Endothelial cell of umbilical vein (primary cell): ENCODE data around the gene LYRM4. TPM values are rescaled to one million over a fixed set of nuclear protein-coding genes. Genes with fewer than 3 reads are reported as not detected.

Source experiments
- BruUV-seq: library from RNA; stranded (reverse); fragments of 400-500 nt; replicated peaks from 2 replicates; lab custom pipeline; 2021; lab: Mats Ljungman, UMichigan
- CTCF ChIA-PET: fragments of 300-600, 350-600 bp; sonication (Branson Sonifier 250); formaldehyde crosslinking; loops from one replicate; lab custom pipeline; 2021; ENCODE audit warnings: antibody characterized with exemption, inconsistent platforms; lab: Charles Lee
- POLR2A ChIA-PET: fragments of 300-600, 350-600 bp; sonication (Branson Sonifier 250); formaldehyde crosslinking; loops from one replicate; lab custom pipeline; 2021; ENCODE audit warnings: antibody characterized with exemption, inconsistent platforms; lab: Charles Lee
- DNase-seq: peaks from one replicate; pipeline ENCODE4 v3.0.0-alpha.2; 2011; ENCODE audit warnings: low read depth, low spot score
- FAIRE-seq: peaks from 2 replicates; lab custom pipeline; 2011; peaks lifted over from hg19 to GRCh38; lab: Jason Lieb, UNC
- H2AFZ ChIP-seq: 2 replicates; pipeline ENCODE4 v1.6.0; 2012; ENCODE audit warnings: low read depth, low read length, control low read depth, inconsistent platforms
- H3K27ac ChIP-seq: 2 replicates; pipeline ENCODE4 v1.5.1; 2011; ENCODE audit warnings: low read depth, mild to moderate bottlenecking, control low read depth, low read length, moderate library complexity; ENCODE audit not compliant: insufficient read depth
- H3K27me3 ChIP-seq, 2 experiments: 2 replicates each; pipeline versions ENCODE4 v1.6.0 to v1.6.1; 2011; ENCODE audit warnings: low read length in 2 of 2, mixed read lengths in 1 of 2; ENCODE audit not compliant: control insufficient read depth in 2 of 2, insufficient read depth in 2 of 2
- H3K36me3 ChIP-seq, 2 experiments: 2 replicates in 1 of 2; 3 replicates in 1 of 2; pipeline ENCODE4 v1.5.1; 2011; ENCODE audit warnings: low read length in 2 of 2, mild to moderate bottlenecking in 1 of 2, moderate library complexity in 1 of 2; ENCODE audit not compliant: control insufficient read depth in 2 of 2, insufficient read depth in 2 of 2; ENCODE audit errors: extremely low read depth in 1 of 2
- H3K4me1 ChIP-seq: 3 replicates; pipeline ENCODE4 v1.5.1; 2011; ENCODE audit warnings: mild to moderate bottlenecking, low read length; ENCODE audit not compliant: control insufficient read depth, insufficient read depth; ENCODE audit errors: extremely low read depth
- H3K4me2 ChIP-seq: 2 replicates; pipeline ENCODE4 v1.6.1; 2011; ENCODE audit warnings: low read length, control low read depth, mixed read lengths; ENCODE audit not compliant: insufficient read depth
- H3K4me3 ChIP-seq, 3 experiments: fragments of 200-600 bp in 1 of 3; sonication (generic), shearing (Covaris generic) in 1 of 3; replicated peaks in 1 of 3; 2 replicates each; pipeline ENCODE4 v1.5.1; 2011 to 2016; ENCODE audit warnings: control low read depth in 3 of 3, low read length in 3 of 3, mild to moderate bottlenecking in 2 of 3, inconsistent platforms in 1 of 3, low read depth in 1 of 3, moderate library complexity in 1 of 3; ENCODE audit not compliant: insufficient read depth in 1 of 3
- H3K79me2 ChIP-seq: 2 replicates; pipeline ENCODE4 v1.6.0; 2012; ENCODE audit warnings: low read length, inconsistent platforms; ENCODE audit not compliant: control insufficient read depth, insufficient read depth
- H3K9ac ChIP-seq: replicated peaks from 2 replicates; pipeline ENCODE3; 2011; ENCODE audit warnings: low read length, control low read depth; ENCODE audit not compliant: insufficient read depth; ENCODE audit errors: extremely low read depth
- H3K9me1 ChIP-seq: replicated peaks from 3 replicates; pipeline ENCODE4 v1.6.0; 2011; ENCODE audit warnings: mild to moderate bottlenecking, low read length; ENCODE audit not compliant: control insufficient read depth, insufficient read depth; ENCODE audit errors: extremely low read depth
- H3K9me3 ChIP-seq: replicated peaks from 2 replicates; pipeline ENCODE4 v1.5.1; 2012; ENCODE audit warnings: low read length, inconsistent platforms; ENCODE audit not compliant: control insufficient read depth, insufficient read depth
- H4K20me1 ChIP-seq: replicated peaks from 2 replicates; pipeline ENCODE3; 2011; ENCODE audit warnings: mild to moderate bottlenecking, low read length; ENCODE audit not compliant: control insufficient read depth, insufficient read depth; ENCODE audit errors: extremely low read depth
- CTCF ChIP-seq, 2 donors: IDR thresholded peaks; 1 replicate in 1 of 2; 2 replicates in 1 of 2; pipeline ENCODE4 v1.5.1; 2011; ENCODE audit warnings: low read length in 2 of 2, mild to moderate bottlenecking in 2 of 2, moderate library complexity in 2 of 2, control low read depth in 1 of 2, inconsistent platforms in 1 of 2, low read depth in 1 of 2; ENCODE audit not compliant: insufficient read depth in 1 of 2; ENCODE audit errors: extremely low read depth in 1 of 2
- EZH2 ChIP-seq: IDR thresholded peaks from 2 replicates; pipeline ENCODE4 v1.6.1; 2012; ENCODE audit warnings: borderline replicate concordance, low read depth, mild to moderate bottlenecking, moderate library complexity, low read length, inconsistent platforms; ENCODE audit not compliant: severe bottlenecking
- FOS ChIP-seq: IDR thresholded peaks from 2 replicates; pipeline ENCODE4 v1.6.1; 2011; ENCODE audit warnings: mild to moderate bottlenecking, low read length, moderate library complexity, borderline replicate concordance; ENCODE audit not compliant: insufficient read depth
- GATA2 ChIP-seq: IDR thresholded peaks from 2 replicates; pipeline ENCODE4 v1.7.0; 2011; ENCODE audit warnings: low read depth, mild to moderate bottlenecking, moderate library complexity, mixed read lengths, low read length; ENCODE audit not compliant: insufficient read length, insufficient read depth
- JUN ChIP-seq: IDR thresholded peaks from 2 replicates; pipeline ENCODE4 v1.6.1; 2011; ENCODE audit warnings: borderline replicate concordance, low read depth; ENCODE audit not compliant: insufficient read length, insufficient read depth
- MAX ChIP-seq: IDR thresholded peaks from 2 replicates; pipeline ENCODE4 v1.6.1; 2011; ENCODE audit not compliant: insufficient read depth, insufficient read length
- MYC ChIP-seq: IDR thresholded peaks from one replicate; pipeline ENCODE4 v1.6.1; 2011; ENCODE audit warnings: mild to moderate bottlenecking, low read depth, low read length
- POLR2A ChIP-seq: IDR thresholded peaks from 2 replicates; pipeline ENCODE4 v1.6.1; 2012; ENCODE audit warnings: low read depth, mild to moderate bottlenecking, control low read depth, low read length
- POLR2AphosphoS5 ChIP-seq: IDR thresholded peaks from 2 replicates; pipeline ENCODE4 v1.6.1; 2012; ENCODE audit warnings: low read depth, mild to moderate bottlenecking, control low read depth, low read length, moderate library complexity; ENCODE audit not compliant: insufficient read depth
- dilution Hi-C: fragments of 300-500 bp; cut with MboI; formaldehyde crosslinking; loops from one replicate; pipeline ENCODE4 v1.15.0; 2019; ENCODE audit warnings: low sequenced_read_pairs; ENCODE audit not compliant: extremely low pct_ligation_motif_present
- intact Hi-C: fragments of 100-400 bp; cut with micrococcal nuclease; formaldehyde crosslinking; loops from one replicate; pipeline ENCODE4 v1.10.0; 2022
- polyA plus RNA-seq, 4 experiments: library from polyadenylated mRNA; depleted of rRNA in 3 of 4; stranded (reverse) in 3 of 4; unstranded in 1 of 4; fragments of >200 nt; gene quantifications; 2 replicates each; pipeline versions ENCODE4 v1.2.1 to v1.2.3, GENCODE V29; 2011 to 2012; ENCODE audit warnings: missing spikeins in 1 of 4
- total RNA-seq: library from RNA; stranded (reverse); gene quantifications from 2 replicates; pipeline ENCODE4 v1.2.3, GENCODE V29; 2021

LYRM4 gene
- total and polyA plus RNA-seq, 2 donors (not counting 3 experiments of a cell fraction or from before 2014, with no cell fraction given): 39.5 to 44.0 TPM

- DNase-seq (no peak), FAIRE-seq (no peak)
- dilution Hi-C loops (no loop called here), intact Hi-C loops (no loop called here)
- H3K4me2 ChIP-seq: no peak overlapping the region
- H3K9me1 ChIP-seq: no peaks in the 10 kb centered on the region
- no peak for TF ChIP-seq GATA2
- no peaks in the 10 kb centered on the region for H4K20me1 ChIP-seq
- no peaks in the 10 kb centered on the region for H3K36me3 ChIP-seq
- POLR2A ChIA-PET: no interaction called here
- H3K27me3 ChIP-seq: no peaks in the 10 kb centered on the region
- H3K27ac ChIP-seq: no peak overlapping the region
- BruUV-seq: no TSS peak
- no peak overlapping the region for H2AFZ ChIP-seq
- no peaks in the 10 kb centered on the region for H3K79me2 ChIP-seq
- no peak overlapping the region for H3K9ac ChIP-seq
- no peak overlapping the region for H3K4me3 ChIP-seq
- CTCF ChIA-PET: interaction anchor here (1.8 kb wide), 1 partner anchor 15 kb away, joined by 5 read pairs; no protein-coding TSS in a partner anchor
- H3K4me1 ChIP-seq: peaks cover 15% of the 10 kb centered on the region
- no peaks in the 10 kb centered on the region for H3K9me3 ChIP-seq
These were observed 132.4 kb downstream of the LYRM4 start for GRCh38 chr6:5128351-5128750.

GRCh38 chr6:5127106-5127687, 133.6 kb downstream of the LYRM4 start:
- Histone ChIP-seq H3K36me3 (no peaks in the 10 kb centered on the region), H3K27me3 (no peaks in the 10 kb centered on the region), H3K4me2 (no peak overlapping the region), H3K79me2 (no peaks in the 10 kb centered on the region), H3K27ac (no peak overlapping the region), H3K9me1 (no peaks in the 10 kb centered on the region), H4K20me1 (no peaks in the 10 kb centered on the region), H2AFZ (no peak overlapping the region), H3K4me1 (peaks cover 4% of the 10 kb centered on the region), H3K9ac (no peak overlapping the region), H3K4me3 (no peak overlapping the region), H3K9me3 (no peaks in the 10 kb centered on the region)
- BruUV-seq: no TSS peak
- dilution Hi-C loops (no loop called here), intact Hi-C loops (no loop called here)
- no peak for DNase-seq
- ChIA-PET CTCF (no interaction called here), POLR2A (no interaction called here)
- no peak for FAIRE-seq
- TF ChIP-seq POLR2A: no peak
- TF ChIP-seq GATA2: no peak
- no peak for TF ChIP-seq MYC
- no peak for TF ChIP-seq EZH2
- no peak for TF ChIP-seq POLR2AphosphoS5
- TF ChIP-seq MAX: no peak
- no peak for TF ChIP-seq CTCF (IDR thresholded peaks at IDR 0.05; ENCODE audit: extremely low read depth in 1 of 2, insufficient read depth in 1 of 2, low read depth in 1 of 2, low read length in 2 of 2)
- TF ChIP-seq FOS: no peak
- TF ChIP-seq JUN: no peak
